GM10847 (cell line): Measurements from ENCODE around the gene VASH2.

ENCODE experiments used
- POLR2A ChIP-seq: IDR thresholded peaks from 2 replicates; pipeline ENCODE4 v1.6.1; 2011; ENCODE audit not compliant: insufficient read length; ENCODE audit errors: extremely low read depth

VASH2 gene

DNA sequence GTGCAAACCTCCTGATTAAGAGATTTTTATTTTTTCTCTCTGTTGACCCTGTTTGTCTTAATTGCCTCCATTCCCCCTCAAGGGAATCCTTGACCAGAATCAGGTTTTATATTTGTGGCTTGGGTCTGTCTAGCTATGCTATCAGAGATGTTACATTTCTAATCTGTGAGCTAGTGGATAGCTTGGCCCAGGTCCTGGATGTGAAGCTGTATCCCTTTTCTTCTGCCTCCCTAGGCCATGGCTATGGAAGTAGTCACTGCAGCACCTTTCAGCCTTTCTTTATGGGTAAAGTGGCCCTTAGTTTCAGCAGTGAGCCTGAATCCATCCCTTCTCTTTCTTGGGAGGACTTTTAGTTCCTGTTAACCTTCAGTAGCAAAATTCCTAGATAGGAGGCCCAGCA lies 82.3 kb downstream of the VASH2 start:
- TF ChIP-seq POLR2A: no peak

DNA sequence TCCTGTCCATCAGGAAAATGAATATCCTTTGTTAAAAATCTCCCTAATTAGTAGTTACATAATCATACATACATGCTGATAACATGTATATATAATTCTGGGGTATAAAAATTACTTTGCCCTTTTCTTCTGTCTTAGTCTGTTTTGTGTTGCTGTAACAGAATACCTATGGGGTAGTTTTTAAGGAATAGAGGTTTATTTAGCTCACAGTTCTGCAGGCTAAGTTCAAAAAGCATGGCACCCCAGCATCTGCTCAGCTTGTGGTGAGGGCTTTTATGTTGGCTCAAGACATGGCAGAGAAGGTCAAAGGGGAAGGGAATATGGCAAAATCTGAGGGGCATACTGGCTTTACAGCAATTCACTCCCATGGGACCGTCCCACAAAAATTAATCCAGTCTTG lies 84.4 kb downstream of the VASH2 start:
- TF ChIP-seq POLR2A: no peak

DNA sequence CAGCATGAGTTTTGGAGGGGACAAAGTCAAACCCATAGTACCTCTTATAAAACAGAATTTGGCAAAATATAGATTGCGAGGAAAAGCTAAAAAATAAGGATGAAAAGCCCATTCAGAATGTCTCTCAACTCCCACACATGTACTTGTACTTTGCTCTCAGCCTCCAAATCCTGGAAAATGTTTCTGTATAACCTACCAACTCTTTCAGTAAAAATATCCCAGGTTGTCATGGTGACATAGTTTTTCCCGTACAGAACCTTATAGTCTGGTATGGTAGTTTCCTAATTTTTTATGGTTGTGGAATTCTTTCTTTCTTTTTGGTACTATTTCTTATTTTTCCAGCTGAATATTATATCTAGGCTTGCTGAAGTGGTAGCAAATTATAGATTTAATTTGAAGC lies 85.2 kb downstream of the VASH2 start:
- no peak for TF ChIP-seq POLR2A
